ENCODE results near the gene YAE1. TPM values are rescaled to one million over a fixed set of nuclear protein-coding genes. Genes with fewer than 3 reads are reported as not detected.

The YAE1 gene
- total and polyA plus RNA-seq, 2 of the 13 experiments (the other 11 are each of a cell fraction or from before 2014, with no cell fraction given), result 18.7 to 28.3 TPM

- no TSS peak for BruUV-seq (replicated peaks)
- Histone ChIP-seq H3K27ac (ENCODE audit: extremely low read length, insufficient read depth, low read length) (no peak overlapping the region), H2AFZ (ENCODE audit: low read length) (no peak overlapping the region), H3K4me2 (ENCODE audit: low read depth, low read length) (no peak overlapping the region), H3K9ac (ENCODE audit: insufficient read depth, low read depth, low read length) (no peak overlapping the region), H3K27me3 (ENCODE audit: control insufficient read depth in 1 of 2, insufficient read depth in 2 of 2, low read length in 2 of 2) (peaks cover 0 to 4% of the 10 kb centered on the region in 2 experiments; a peak in 2 of 5 replicates), H3K4me3 (replicated peaks in 1 of 3; ENCODE audit: insufficient read depth in 1 of 3, low read depth in 2 of 3, low read length in 3 of 3) (no peak overlapping the region), H3K4me1 (ENCODE audit: insufficient read depth, low read length) (no peaks in the 10 kb centered on the region), H3K9me3 (ENCODE audit: low read length) (no peaks in the 10 kb centered on the region), H3K79me2 (ENCODE audit: insufficient read depth, low read length) (no peaks in the 10 kb centered on the region), H4K20me1 (ENCODE audit: insufficient read depth, low read length) (no peaks in the 10 kb centered on the region), H3K36me3 (replicated peaks in 1 of 2; ENCODE audit: control insufficient read depth in 1 of 2, insufficient read depth in 2 of 2, low read length in 2 of 2) (no peaks in the 10 kb centered on the region)
- intact Hi-C loops (cut with micrococcal nuclease; ENCODE audit: unreplicated experiment), result no loop called here
- DNase-seq (ENCODE audit: low spot score) (no peak), ATAC-seq (no peak), FAIRE-seq (no peak)
- ChIA-PET POLR2A (no interaction called here), CTCF (ENCODE audit: low intra/inter-chr PET ratio, low total read pairs) (no interaction called here)
- WGBS (ENCODE audit: low lambda C conversion rate), result 15% methylated on average over 3 of the region's 3 CpGs
- no peak for TF ChIP-seq ZNF350 (CRISPR knock-in tag; IDR thresholded peaks at IDR 0.05; ENCODE audit: borderline replicate concordance, low read depth)
- in situ Hi-C loops (cut with HindIII; ENCODE audit: extremely low pct_ligation_motif_present, low pct_unique_long_range_greater_than_20kb), result no loop called here
Observed at GRCh38 chr7:39553436-39553835, 12.8 kb upstream of the YAE1 start.

DNA sequence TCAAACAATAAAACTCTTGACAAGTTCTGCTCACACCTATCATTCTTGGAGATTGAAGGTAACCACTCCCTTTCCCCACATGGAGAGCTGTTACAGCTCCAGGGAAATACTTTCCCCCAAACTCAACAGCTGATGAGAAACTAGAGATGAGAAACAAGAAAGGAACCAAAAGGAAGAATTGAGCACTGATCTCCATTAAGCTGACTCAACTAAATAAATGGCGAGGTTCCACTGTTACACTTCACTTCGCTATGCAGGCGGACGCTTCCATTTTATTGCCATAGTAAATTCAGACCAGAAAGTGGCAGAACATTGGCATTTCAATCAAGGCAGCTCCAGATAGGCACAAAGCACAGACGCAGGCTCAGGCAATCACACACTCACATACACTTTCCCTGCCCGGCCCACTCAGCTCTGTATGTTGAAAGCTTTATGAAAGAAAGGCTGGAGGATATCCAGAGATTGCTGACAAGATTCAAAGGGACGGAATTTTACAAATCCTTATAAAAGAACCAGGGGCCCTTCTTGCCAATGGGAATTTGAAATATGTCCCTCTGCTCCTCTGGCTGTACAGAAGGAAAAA is 11.5 kb upstream of the YAE1 start:
- no peak for ATAC-seq
- no peak for TF ChIP-seq ZNF549 (CRISPR knock-in tag; IDR thresholded peaks at IDR 0.05)
- TF ChIP-seq MAFF (IDR thresholded peaks at IDR 0.05; ENCODE audit: low read depth, low read length), result peak; percentile 37; the same call in 1 of the 2 replicates
- peak; percentile 34 to 64 for TF ChIP-seq MAFK (conservative IDR thresholded peaks at IDR 0.05 in 1 of 2, IDR thresholded peaks at IDR 0.05 in 1 of 2; ENCODE audit: low read length in 2 of 2)
- H3K4me2 ChIP-seq (ENCODE audit: low read depth, low read length), result no peak overlapping the region
- ChIA-PET POLR2A (no interaction called here), CTCF (ENCODE audit: low intra/inter-chr PET ratio, low total read pairs) (no interaction called here)
- H3K79me2 ChIP-seq (ENCODE audit: insufficient read depth, low read length), result no peaks in the 10 kb centered on the region
- no peaks in the 10 kb centered on the region for H3K9me3 ChIP-seq (ENCODE audit: low read length)
- H3K4me1 ChIP-seq (ENCODE audit: insufficient read depth, low read length), result no peaks in the 10 kb centered on the region
- no peak overlapping the region for H3K27ac ChIP-seq (ENCODE audit: extremely low read length, insufficient read depth, low read length)
- no peaks in the 10 kb centered on the region for H4K20me1 ChIP-seq (ENCODE audit: insufficient read depth, low read length)
- in situ Hi-C loops (cut with HindIII; ENCODE audit: extremely low pct_ligation_motif_present, low pct_unique_long_range_greater_than_20kb) (no loop called here), intact Hi-C loops (cut with micrococcal nuclease; ENCODE audit: unreplicated experiment) (no loop called here)
- no peak overlapping the region for H3K9ac ChIP-seq (ENCODE audit: insufficient read depth, low read depth, low read length)
- DNase-seq (ENCODE audit: low spot score), result no peak
- no peak overlapping the region for H3K4me3 ChIP-seq (replicated peaks in 1 of 3; ENCODE audit: insufficient read depth in 1 of 3, low read depth in 2 of 3, low read length in 3 of 3)
- no peak overlapping the region for H2AFZ ChIP-seq (ENCODE audit: low read length)
- WGBS (ENCODE audit: low lambda C conversion rate), result 40% methylated on average over 7 of the region's 7 CpGs
- no peaks in the 10 kb centered on the region for H3K36me3 ChIP-seq (replicated peaks in 1 of 2; ENCODE audit: control insufficient read depth in 1 of 2, insufficient read depth in 2 of 2, low read length in 2 of 2)
- H3K27me3 ChIP-seq (ENCODE audit: control insufficient read depth in 1 of 2, insufficient read depth in 2 of 2, low read length in 2 of 2), result peaks cover 0 to 4% of the 10 kb centered on the region in 2 experiments; a peak in 2 of 5 replicates
- no peak for FAIRE-seq
- no TSS peak for BruUV-seq (replicated peaks)

Data from HepG2 (cell line).